Measurements from ENCODE around the gene SHH. TPM values are rescaled to one million over a fixed set of nuclear protein-coding genes. Genes with fewer than 3 reads are reported as not detected.
A peak's percentile ranks its signal among the peaks of the same experiment; 100 is the strongest.

SHH gene
- total and polyA plus RNA-seq, 2 of the 13 experiments (the other 11 are each of a cell fraction or from before 2014, with no cell fraction given): 1.9 to 3.4 TPM

GRCh38 chr7:155850766-155851678, 38.8 kb upstream of the SHH start:
- 15% methylated on average over 19 of the region's 22 CpGs for WGBS (ENCODE audit: low lambda C conversion rate)
- in situ Hi-C loops (cut with HindIII; ENCODE audit: extremely low pct_ligation_motif_present, low pct_unique_long_range_greater_than_20kb) (no loop called here), intact Hi-C loops (cut with micrococcal nuclease; ENCODE audit: unreplicated experiment) (no loop called here)
- Histone ChIP-seq H3K9ac (ENCODE audit: insufficient read depth, low read depth, low read length) (no peak overlapping the region), H4K20me1 (ENCODE audit: insufficient read depth, low read length) (no peaks in the 10 kb centered on the region), H3K9me3 (ENCODE audit: low read length) (no peaks in the 10 kb centered on the region), H3K27ac (ENCODE audit: extremely low read length, insufficient read depth, low read length) (no peak overlapping the region), H2AFZ (ENCODE audit: low read length) (no peak overlapping the region), H3K4me1 (ENCODE audit: insufficient read depth, low read length) (no peaks in the 10 kb centered on the region), H3K79me2 (ENCODE audit: insufficient read depth, low read length) (no peaks in the 10 kb centered on the region), H3K27me3 (ENCODE audit: control insufficient read depth in 1 of 2, insufficient read depth in 2 of 2, low read length in 2 of 2) (peaks cover 6 to 54% of the 10 kb centered on the region in 2 experiments; a peak in 4 of 5 replicates), H3K36me3 (replicated peaks in 1 of 2; ENCODE audit: control insufficient read depth in 1 of 2, insufficient read depth in 2 of 2, low read length in 2 of 2) (no peaks in the 10 kb centered on the region), H3K4me2 (ENCODE audit: low read depth, low read length) (no peak overlapping the region), H3K4me3 (replicated peaks in 1 of 3; ENCODE audit: insufficient read depth in 1 of 3, low read depth in 2 of 3, low read length in 3 of 3) (no peak overlapping the region)
- BruUV-seq (replicated peaks): no TSS peak
- no peak for FAIRE-seq
- ATAC-seq: no peak
- ChIA-PET POLR2A (no interaction called here), CTCF (ENCODE audit: low intra/inter-chr PET ratio, low total read pairs) (no interaction called here)
- no peak for DNase-seq (ENCODE audit: low spot score)
- TF ChIP-seq TFDP1 (CRISPR knock-in tag; IDR thresholded peaks at IDR 0.05; ENCODE audit: borderline replicate concordance): 0 out of 2 replicates have a peak, but pooled peaks have one; percentile 15
- TF ChIP-seq MTERF4 (CRISPR knock-in tag; IDR thresholded peaks at IDR 0.05): no peak
- no peak for TF ChIP-seq HNRNPLL (IDR thresholded peaks at IDR 0.05; ENCODE audit: low read depth, low read length, poor library complexity, severe bottlenecking)
- TF ChIP-seq ZNF414 (CRISPR knock-in tag; IDR thresholded peaks at IDR 0.05): no peak
- TF ChIP-seq MAX (IDR thresholded peaks at IDR 0.05): peak; percentile 57
- TF ChIP-seq MIER3 (CRISPR knock-in tag; IDR thresholded peaks at IDR 0.05; ENCODE audit: borderline replicate concordance): no peak
- TF ChIP-seq ETV6 (CRISPR knock-in tag; conservative IDR thresholded peaks at IDR 0.05): no peak
- TF ChIP-seq TCF12 (IDR thresholded peaks at IDR 0.05): no peak
- no peak for TF ChIP-seq TCF12 (CRISPR knock-in tag; IDR thresholded peaks at IDR 0.05)
- TF ChIP-seq PRMT3 (CRISPR knock-in tag; IDR thresholded peaks at IDR 0.05; ENCODE audit: borderline replicate concordance, low read depth): no peak
- TF ChIP-seq ZNF776 (CRISPR knock-in tag; IDR thresholded peaks at IDR 0.05): no peak
- TF ChIP-seq ZBTB7B (CRISPR knock-in tag; IDR thresholded peaks at IDR 0.05): no peak
- TF ChIP-seq ZNF746 (CRISPR knock-in tag; IDR thresholded peaks at IDR 0.05): no peak
- TF ChIP-seq ASH2L (IDR thresholded peaks at IDR 0.05; ENCODE audit: insufficient read length, low read depth, low read length): no peak
- no peak for TF ChIP-seq DNMT1 (CRISPR knock-in tag; IDR thresholded peaks at IDR 0.05)
- no peak for TF ChIP-seq SMAD9 (CRISPR knock-in tag; IDR thresholded peaks at IDR 0.05)

All from HepG2 (cell line).